ENCODE data around the gene OTUD6A.

The OTUD6A gene

DNA sequence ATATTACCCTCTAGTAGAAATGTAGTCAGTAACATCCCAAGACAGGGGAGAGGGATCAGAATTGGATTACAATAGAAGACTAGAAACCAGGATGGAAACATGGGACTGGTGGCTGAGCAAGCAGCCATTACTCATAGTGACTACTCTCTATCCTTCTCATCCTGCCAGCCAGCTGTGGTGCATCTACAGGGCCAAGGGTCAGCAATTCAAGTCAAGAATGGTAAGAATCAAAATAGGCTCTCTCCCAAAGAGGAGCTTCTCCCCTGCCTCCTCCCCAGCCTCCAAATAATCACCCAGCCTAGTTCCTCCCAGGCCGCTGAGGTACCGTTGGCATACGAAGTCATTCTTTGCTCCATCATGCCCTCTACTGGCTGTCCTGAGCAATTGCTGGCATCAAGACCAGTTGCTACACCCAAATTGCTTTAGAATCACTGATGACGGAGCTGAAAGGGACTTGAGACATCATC is 31.9 kb upstream of the OTUD6A start:
- no peaks in the 10 kb centered on the region for H3K4me1 ChIP-seq (ENCODE audit: control insufficient read depth, insufficient read depth, low read length)
- 5 to 13% methylated on average over 3 to 4 of the region's 4 CpGs for WGBS, 2 experiments
- no peak overlapping the region for H3K27ac ChIP-seq (ENCODE audit: insufficient read depth, low read depth, low read length, poor library complexity, severe bottlenecking)
- no peak overlapping the region for H3K4me3 ChIP-seq (ENCODE audit: insufficient read depth, low read depth, low read length)
- H3K9me3 ChIP-seq (ENCODE audit: control insufficient read depth, low read length), result no peaks in the 10 kb centered on the region
- H3K27me3 ChIP-seq (ENCODE audit: control insufficient read depth, insufficient read depth, low read length, poor library complexity, severe bottlenecking), result no peaks in the 10 kb centered on the region
- H3K36me3 ChIP-seq (ENCODE audit: control insufficient read depth, insufficient read depth, low read length), result no peaks in the 10 kb centered on the region

GRCh38 chrX:70032792-70033191 is 29.5 kb upstream of the OTUD6A start:
- H3K27me3 ChIP-seq (ENCODE audit: control insufficient read depth, insufficient read depth, low read length, poor library complexity, severe bottlenecking), result no peaks in the 10 kb centered on the region
- no peaks in the 10 kb centered on the region for H3K4me1 ChIP-seq (ENCODE audit: control insufficient read depth, insufficient read depth, low read length)
- no peak overlapping the region for H3K4me3 ChIP-seq (ENCODE audit: insufficient read depth, low read depth, low read length)
- no peaks in the 10 kb centered on the region for H3K9me3 ChIP-seq (ENCODE audit: control insufficient read depth, low read length)
- WGBS, 2 experiments, result 82 to 85% methylated on average over 2 of the region's 2 CpGs
- no peak overlapping the region for H3K27ac ChIP-seq (ENCODE audit: insufficient read depth, low read depth, low read length, poor library complexity, severe bottlenecking)
- H3K36me3 ChIP-seq (ENCODE audit: control insufficient read depth, insufficient read depth, low read length), result no peaks in the 10 kb centered on the region

GRCh38 chrX:70033348-70034051 is 28.8 kb upstream of the OTUD6A start:
- Histone ChIP-seq H3K27ac (ENCODE audit: insufficient read depth, low read depth, low read length, poor library complexity, severe bottlenecking) (no peak overlapping the region), H3K9me3 (ENCODE audit: control insufficient read depth, low read length) (no peaks in the 10 kb centered on the region), H3K4me3 (ENCODE audit: insufficient read depth, low read depth, low read length) (no peak overlapping the region), H3K36me3 (ENCODE audit: control insufficient read depth, insufficient read depth, low read length) (no peaks in the 10 kb centered on the region), H3K27me3 (ENCODE audit: control insufficient read depth, insufficient read depth, low read length, poor library complexity, severe bottlenecking) (no peaks in the 10 kb centered on the region), H3K4me1 (ENCODE audit: control insufficient read depth, insufficient read depth, low read length) (no peaks in the 10 kb centered on the region)
- WGBS, 2 experiments, result 64 to 78% methylated on average over 8 to 10 of the region's 10 CpGs

- Histone ChIP-seq H3K27ac (ENCODE audit: insufficient read depth, low read depth, low read length, poor library complexity, severe bottlenecking) (no peak overlapping the region), H3K27me3 (ENCODE audit: control insufficient read depth, insufficient read depth, low read length, poor library complexity, severe bottlenecking) (no peaks in the 10 kb centered on the region), H3K36me3 (ENCODE audit: control insufficient read depth, insufficient read depth, low read length) (no peaks in the 10 kb centered on the region), H3K4me1 (ENCODE audit: control insufficient read depth, insufficient read depth, low read length) (no peaks in the 10 kb centered on the region), H3K4me3 (ENCODE audit: insufficient read depth, low read depth, low read length) (no peak overlapping the region), H3K9me3 (ENCODE audit: control insufficient read depth, low read length) (no peaks in the 10 kb centered on the region)
- 96 to 97% methylated on average over 4 of the region's 4 CpGs for WGBS, 2 experiments
Observed at GRCh38 chrX:70034646-70035045, 27.6 kb upstream of the OTUD6A start.

DNA sequence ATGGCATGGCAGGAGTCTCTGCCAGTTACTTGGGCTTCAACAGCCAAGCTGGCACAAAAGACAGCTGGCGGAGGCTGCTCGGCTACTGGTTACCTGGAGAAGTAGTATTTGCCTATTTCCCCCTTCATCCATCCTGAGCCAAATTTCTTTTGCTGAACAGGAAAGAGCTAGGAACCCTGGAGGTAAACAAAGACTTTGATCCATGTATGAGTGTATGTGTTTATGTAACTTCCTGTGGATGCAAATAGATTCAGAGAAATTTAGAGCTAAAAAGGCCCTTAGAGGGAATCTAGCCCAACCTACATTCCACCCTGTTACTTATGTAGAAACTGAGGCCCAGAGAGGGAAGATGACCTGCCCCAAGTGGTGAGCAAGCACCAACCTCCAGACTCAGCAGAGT is 23.7 kb upstream of the OTUD6A start:
- Histone ChIP-seq H3K9me3 (ENCODE audit: control insufficient read depth, low read length) (no peaks in the 10 kb centered on the region), H3K4me3 (ENCODE audit: insufficient read depth, low read depth, low read length) (no peak overlapping the region), H3K27ac (ENCODE audit: insufficient read depth, low read depth, low read length, poor library complexity, severe bottlenecking) (no peak overlapping the region), H3K36me3 (ENCODE audit: control insufficient read depth, insufficient read depth, low read length) (no peaks in the 10 kb centered on the region), H3K4me1 (ENCODE audit: control insufficient read depth, insufficient read depth, low read length) (no peaks in the 10 kb centered on the region), H3K27me3 (ENCODE audit: control insufficient read depth, insufficient read depth, low read length, poor library complexity, severe bottlenecking) (no peaks in the 10 kb centered on the region)
- 96% methylated on average over 2 of the region's 2 CpGs; no CpG with 5 or more reads in 1 of the 2 experiments for WGBS, 2 experiments

GRCh38 chrX:70038951-70039350 is 23.3 kb upstream of the OTUD6A start:
- WGBS, 2 experiments, result 83% methylated on average over 1 of the region's 1 CpG; no CpG with 5 or more reads in 1 of the 2 experiments

GRCh38 chrX:70039758-70040157 is 22.5 kb upstream of the OTUD6A start:
- H3K4me3 ChIP-seq (ENCODE audit: insufficient read depth, low read depth, low read length), result no peak overlapping the region

More at GRCh38 chrX:70038951-70039350, 23.3 kb upstream of the OTUD6A start:
- no peaks in the 10 kb centered on the region for H3K4me1 ChIP-seq (ENCODE audit: control insufficient read depth, insufficient read depth, low read length)
- H3K4me3 ChIP-seq (ENCODE audit: insufficient read depth, low read depth, low read length), result no peak overlapping the region
- no peak overlapping the region for H3K27ac ChIP-seq (ENCODE audit: insufficient read depth, low read depth, low read length, poor library complexity, severe bottlenecking)
- H3K27me3 ChIP-seq (ENCODE audit: control insufficient read depth, insufficient read depth, low read length, poor library complexity, severe bottlenecking), result no peaks in the 10 kb centered on the region
- H3K36me3 ChIP-seq (ENCODE audit: control insufficient read depth, insufficient read depth, low read length), result no peaks in the 10 kb centered on the region
- no peaks in the 10 kb centered on the region for H3K9me3 ChIP-seq (ENCODE audit: control insufficient read depth, low read length)

DNA sequence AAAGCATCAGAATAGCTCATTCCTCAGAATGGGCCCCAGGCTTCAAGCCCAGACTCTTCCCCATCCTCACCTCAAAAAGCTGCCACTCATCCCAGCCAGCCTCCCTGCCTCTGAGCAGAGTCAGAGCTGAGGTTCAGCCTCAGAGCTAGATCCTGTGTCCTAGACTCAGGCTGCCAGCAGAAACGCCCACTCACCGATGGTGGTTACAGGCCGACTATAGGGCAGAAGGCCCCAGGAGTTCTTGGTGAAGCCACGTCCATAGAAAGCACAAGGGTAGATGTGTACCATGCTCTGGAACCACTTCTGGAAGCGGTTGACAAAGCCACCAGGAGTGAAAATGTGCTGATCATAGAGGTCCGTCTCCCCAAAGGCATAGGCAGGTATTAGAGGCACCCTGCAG is 20.3 kb upstream of the OTUD6A start:
- WGBS, 2 experiments, result 94 to 96% methylated on average over 6 of the region's 6 CpGs
- Histone ChIP-seq H3K4me1 (ENCODE audit: control insufficient read depth, insufficient read depth, low read length) (no peaks in the 10 kb centered on the region), H3K27me3 (ENCODE audit: control insufficient read depth, insufficient read depth, low read length, poor library complexity, severe bottlenecking) (no peaks in the 10 kb centered on the region), H3K36me3 (ENCODE audit: control insufficient read depth, insufficient read depth, low read length) (no peaks in the 10 kb centered on the region), H3K4me3 (ENCODE audit: insufficient read depth, low read depth, low read length) (no peak overlapping the region), H3K27ac (ENCODE audit: insufficient read depth, low read depth, low read length, poor library complexity, severe bottlenecking) (no peak overlapping the region), H3K9me3 (ENCODE audit: control insufficient read depth, low read length) (no peaks in the 10 kb centered on the region)

More at GRCh38 chrX:70039758-70040157, 22.5 kb upstream of the OTUD6A start:
- 89% methylated on average over 2 of the region's 2 CpGs for WGBS, 2 experiments
- H3K27me3 ChIP-seq (ENCODE audit: control insufficient read depth, insufficient read depth, low read length, poor library complexity, severe bottlenecking), result no peaks in the 10 kb centered on the region
- no peaks in the 10 kb centered on the region for H3K9me3 ChIP-seq (ENCODE audit: control insufficient read depth, low read length)
- no peaks in the 10 kb centered on the region for H3K4me1 ChIP-seq (ENCODE audit: control insufficient read depth, insufficient read depth, low read length)
- no peaks in the 10 kb centered on the region for H3K36me3 ChIP-seq (ENCODE audit: control insufficient read depth, insufficient read depth, low read length)
- no peak overlapping the region for H3K27ac ChIP-seq (ENCODE audit: insufficient read depth, low read depth, low read length, poor library complexity, severe bottlenecking)

DNA sequence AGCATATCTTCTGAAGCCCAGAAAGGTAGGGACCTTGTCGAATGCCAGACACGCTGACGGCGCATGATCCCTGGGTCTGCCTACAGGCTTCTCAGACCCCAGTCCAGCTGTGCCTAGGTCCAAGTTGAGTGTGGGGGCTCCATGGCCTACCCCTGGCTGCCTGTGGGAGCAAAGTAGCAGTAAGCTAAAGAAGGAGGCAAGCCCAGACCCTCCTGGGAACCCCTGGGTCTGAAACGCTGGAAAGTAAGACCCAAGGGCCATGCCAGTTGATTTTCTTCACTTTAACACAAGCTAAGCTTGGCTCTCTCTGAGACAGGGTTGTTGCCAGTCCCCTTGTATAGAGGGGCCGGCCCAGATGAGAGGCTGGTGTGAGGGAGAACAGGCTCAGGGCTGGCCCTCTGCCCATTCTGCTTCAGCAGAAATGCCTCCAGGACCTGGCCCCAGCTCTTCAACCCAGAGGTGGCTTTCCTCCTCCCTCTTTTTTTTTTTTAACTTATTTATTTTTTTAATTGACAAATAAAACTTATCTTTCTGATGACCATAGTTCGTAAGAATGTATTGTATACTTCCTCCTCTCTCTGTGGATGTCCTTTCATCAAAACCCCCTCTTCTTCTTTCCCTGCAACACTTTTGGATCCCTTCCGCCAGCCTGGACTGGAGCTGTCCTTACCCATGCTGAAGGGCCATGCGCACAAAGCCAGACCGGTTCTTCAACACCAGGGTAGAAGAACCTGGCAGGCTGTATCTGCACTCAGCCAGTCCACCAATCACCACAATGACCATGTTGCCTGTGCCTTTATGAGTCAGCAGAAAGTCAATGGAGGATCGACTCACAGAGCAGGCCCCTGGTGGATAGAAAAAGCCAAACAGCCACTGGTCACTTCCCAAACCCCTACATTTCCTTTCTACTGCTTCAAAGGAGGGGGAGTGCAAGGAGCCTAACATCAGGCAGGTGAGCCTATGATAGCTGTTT is 19.6 kb upstream of the OTUD6A start:
- no peak overlapping the region for H3K27ac ChIP-seq (ENCODE audit: insufficient read depth, low read depth, low read length, poor library complexity, severe bottlenecking)
- no peaks in the 10 kb centered on the region for H3K9me3 ChIP-seq (ENCODE audit: control insufficient read depth, low read length)
- H3K36me3 ChIP-seq (ENCODE audit: control insufficient read depth, insufficient read depth, low read length), result no peaks in the 10 kb centered on the region
- H3K4me3 ChIP-seq (ENCODE audit: insufficient read depth, low read depth, low read length), result no peak overlapping the region
- no peaks in the 10 kb centered on the region for H3K4me1 ChIP-seq (ENCODE audit: control insufficient read depth, insufficient read depth, low read length)
- WGBS, 2 experiments, result 92 to 93% methylated on average over 11 of the region's 11 CpGs
- no peaks in the 10 kb centered on the region for H3K27me3 ChIP-seq (ENCODE audit: control insufficient read depth, insufficient read depth, low read length, poor library complexity, severe bottlenecking)

- no peaks in the 10 kb centered on the region for H3K9me3 ChIP-seq (ENCODE audit: control insufficient read depth, low read length)
- H3K4me1 ChIP-seq (ENCODE audit: control insufficient read depth, insufficient read depth, low read length), result no peaks in the 10 kb centered on the region
- WGBS, 2 experiments, result 95 to 97% methylated on average over 9 of the region's 9 CpGs
- H3K27ac ChIP-seq (ENCODE audit: insufficient read depth, low read depth, low read length, poor library complexity, severe bottlenecking), result no peak overlapping the region
- no peak overlapping the region for H3K4me3 ChIP-seq (ENCODE audit: insufficient read depth, low read depth, low read length)
- H3K27me3 ChIP-seq (ENCODE audit: control insufficient read depth, insufficient read depth, low read length, poor library complexity, severe bottlenecking), result no peaks in the 10 kb centered on the region
- H3K36me3 ChIP-seq (ENCODE audit: control insufficient read depth, insufficient read depth, low read length), result no peaks in the 10 kb centered on the region
Observed at GRCh38 chrX:70043685-70044084, 18.6 kb upstream of the OTUD6A start.

Measured in ectodermal cell (in vitro differentiated cells).